Thoracic aorta (tissue), 2 donors: Measurements from ENCODE around the gene PAIP2B. TPM values are rescaled to one million over a fixed set of nuclear protein-coding genes. Genes with fewer than 3 reads are reported as not detected.

Experiments
- ATAC-seq: fragments of 150-250 bp; one replicate; pipeline ENCODE4 v1.8.0; 2017; ENCODE audit warnings: low read depth; ENCODE audit not compliant: insufficient number of reproducible peaks, low FRiP score
- DNase-seq: peaks from one replicate; pipeline ENCODE4 v3.0.0-alpha.2; 2020; ENCODE audit warnings: low spot score
- H3K27ac ChIP-seq, 2 donors: fragments of 200-600 bp; sonication (generic); 1 replicate in 1 of 2; 2 replicates in 1 of 2; pipeline ENCODE4 v1.5.1; 2016; ENCODE audit warnings: mild to moderate bottlenecking in 2 of 2, moderate library complexity in 2 of 2
- H3K27me3 ChIP-seq: fragments of 200-600 bp; sonication (generic); replicated peaks from 2 replicates; pipeline ENCODE4 v1.6.0; 2016; ENCODE audit warnings: mild to moderate bottlenecking; ENCODE audit not compliant: insufficient read depth
- H3K36me3 ChIP-seq: fragments of 200-600 bp; sonication (generic); one replicate; pipeline ENCODE4 v1.5.1; 2016
- H3K4me1 ChIP-seq, 2 donors: fragments of 200-600 bp; sonication (generic); 1 replicate in 1 of 2; 2 replicates in 1 of 2; pipeline versions ENCODE4 v1.5.1 to v1.6.0; 2016; ENCODE audit warnings: low read depth in 2 of 2, mild to moderate bottlenecking in 1 of 2; ENCODE audit not compliant: control insufficient read depth in 1 of 2
- H3K4me3 ChIP-seq: fragments of 200-600 bp; sonication (generic); 2 replicates; pipeline ENCODE4 v1.5.1; 2016; ENCODE audit warnings: mild to moderate bottlenecking
- H3K9me3 ChIP-seq: fragments of 200-600 bp; sonication (generic); 2 replicates; pipeline ENCODE4 v1.5.1; 2016
- total RNA-seq, 2 donors: library from RNA; depleted of rRNA; stranded (reverse); fragments of >200 nt; gene quantifications; one replicate each; pipeline versions ENCODE4 v1.1.0 to v1.2.3, GENCODE V29; 2016
- TF ChIP-seq, protein P1 (sequence below): fragments of 200-600 bp; sonication (generic); IDR thresholded peaks from one replicate; pipeline ENCODE4 v1.5.1; 2019; ENCODE audit warnings: antibody characterized with exemption

PAIP2B gene
- total RNA-seq, 2 donors from 2014 or later: 3.3 to 4.7 TPM

DNA sequence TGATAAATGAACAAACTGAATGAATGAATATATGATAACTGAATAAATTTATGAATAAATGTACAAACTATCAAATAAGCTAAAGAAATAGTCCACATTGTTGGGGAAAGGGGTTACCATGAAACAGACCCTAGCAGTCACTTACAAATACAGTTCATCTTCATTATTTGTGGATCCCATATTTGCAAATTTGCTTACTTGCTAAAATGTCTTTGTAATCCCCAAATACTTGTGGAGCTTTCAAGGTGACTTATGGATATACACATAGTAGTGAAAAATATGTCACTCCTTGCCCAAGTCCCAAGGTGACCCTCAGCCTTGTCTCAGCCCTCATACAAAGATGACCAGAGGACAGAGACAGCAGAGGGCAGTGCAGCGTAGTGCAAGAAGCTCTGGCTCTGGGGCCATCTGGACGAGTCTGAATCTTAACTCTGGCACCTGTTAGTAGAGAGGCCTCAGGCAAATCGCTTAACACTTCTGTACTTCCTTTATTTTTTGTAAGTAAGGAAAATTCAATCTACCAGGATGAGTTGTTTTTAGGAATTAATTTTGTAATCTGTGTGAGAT is 3.1 kb downstream of the PAIP2B start:
- DNase-seq: no peak
- no peak for ATAC-seq
- Histone ChIP-seq H3K9me3 (no peaks in the 10 kb centered on the region), H3K27ac (no peak overlapping the region), H3K36me3 (no peaks in the 10 kb centered on the region), H3K4me1 (peaks cover 0 to 8% of the 10 kb centered on the region in 2 donors), H3K4me3 (no peak overlapping the region), H3K27me3 (no peaks in the 10 kb centered on the region)
- TF ChIP-seq, protein P1, sequence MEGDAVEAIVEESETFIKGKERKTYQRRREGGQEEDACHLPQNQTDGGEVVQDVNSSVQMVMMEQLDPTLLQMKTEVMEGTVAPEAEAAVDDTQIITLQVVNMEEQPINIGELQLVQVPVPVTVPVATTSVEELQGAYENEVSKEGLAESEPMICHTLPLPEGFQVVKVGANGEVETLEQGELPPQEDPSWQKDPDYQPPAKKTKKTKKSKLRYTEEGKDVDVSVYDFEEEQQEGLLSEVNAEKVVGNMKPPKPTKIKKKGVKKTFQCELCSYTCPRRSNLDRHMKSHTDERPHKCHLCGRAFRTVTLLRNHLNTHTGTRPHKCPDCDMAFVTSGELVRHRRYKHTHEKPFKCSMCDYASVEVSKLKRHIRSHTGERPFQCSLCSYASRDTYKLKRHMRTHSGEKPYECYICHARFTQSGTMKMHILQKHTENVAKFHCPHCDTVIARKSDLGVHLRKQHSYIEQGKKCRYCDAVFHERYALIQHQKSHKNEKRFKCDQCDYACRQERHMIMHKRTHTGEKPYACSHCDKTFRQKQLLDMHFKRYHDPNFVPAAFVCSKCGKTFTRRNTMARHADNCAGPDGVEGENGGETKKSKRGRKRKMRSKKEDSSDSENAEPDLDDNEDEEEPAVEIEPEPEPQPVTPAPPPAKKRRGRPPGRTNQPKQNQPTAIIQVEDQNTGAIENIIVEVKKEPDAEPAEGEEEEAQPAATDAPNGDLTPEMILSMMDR: no peak

DNA sequence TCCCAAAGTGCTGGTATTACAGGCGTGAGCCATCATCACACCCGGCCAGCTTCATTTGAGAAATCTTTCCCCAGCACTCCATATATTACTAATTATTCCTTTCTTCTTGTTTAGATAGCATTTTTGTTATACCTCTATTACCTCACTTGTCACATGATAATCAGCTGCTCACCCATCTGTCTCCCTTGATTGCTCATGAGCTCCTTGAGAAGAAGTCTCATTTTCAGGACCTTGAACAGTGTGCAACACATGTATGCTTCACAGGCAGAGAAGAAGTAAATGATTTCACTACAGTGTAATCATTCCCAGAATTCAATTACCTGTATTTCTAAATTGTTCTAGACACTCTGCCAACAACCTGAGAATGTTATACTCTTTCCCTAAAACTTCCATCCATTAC is 6.2 kb downstream of the PAIP2B start:
- Histone ChIP-seq H3K27me3 (no peaks in the 10 kb centered on the region), H3K4me3 (no peak overlapping the region), H3K9me3 (no peaks in the 10 kb centered on the region), H3K27ac (no peak overlapping the region), H3K36me3 (no peaks in the 10 kb centered on the region), H3K4me1 (no peaks in the 10 kb centered on the region)
- TF ChIP-seq, protein P1: no peak
- ATAC-seq (no peak), DNase-seq (no peak)

DNA sequence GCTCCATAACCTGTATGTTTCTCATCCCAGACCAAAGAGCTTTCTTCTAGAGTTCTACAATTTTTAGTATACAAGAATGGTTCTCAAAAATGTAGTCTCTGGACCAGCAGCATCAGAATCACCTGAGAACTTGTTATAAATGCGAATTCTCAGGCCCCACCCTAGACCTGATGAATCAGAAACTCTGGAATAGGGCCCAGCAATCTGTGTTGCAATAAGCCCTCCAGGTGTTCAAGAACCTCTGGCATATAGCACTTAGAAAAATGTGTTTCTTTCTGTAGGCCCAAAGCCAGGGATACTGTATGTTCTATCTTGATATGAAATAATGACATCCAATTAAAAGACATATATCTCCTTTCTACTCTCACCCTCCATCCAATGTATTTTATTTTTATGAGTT is 10.4 kb downstream of the PAIP2B start:
- no peak overlapping the region for H3K27ac ChIP-seq
- H3K4me1 ChIP-seq: no peaks in the 10 kb centered on the region
- no peaks in the 10 kb centered on the region for H3K9me3 ChIP-seq
- TF ChIP-seq, protein P1: no peak
- no peaks in the 10 kb centered on the region for H3K27me3 ChIP-seq
- no peak for ATAC-seq
- H3K4me3 ChIP-seq: no peak overlapping the region
- no peak for DNase-seq
- no peaks in the 10 kb centered on the region for H3K36me3 ChIP-seq

DNA sequence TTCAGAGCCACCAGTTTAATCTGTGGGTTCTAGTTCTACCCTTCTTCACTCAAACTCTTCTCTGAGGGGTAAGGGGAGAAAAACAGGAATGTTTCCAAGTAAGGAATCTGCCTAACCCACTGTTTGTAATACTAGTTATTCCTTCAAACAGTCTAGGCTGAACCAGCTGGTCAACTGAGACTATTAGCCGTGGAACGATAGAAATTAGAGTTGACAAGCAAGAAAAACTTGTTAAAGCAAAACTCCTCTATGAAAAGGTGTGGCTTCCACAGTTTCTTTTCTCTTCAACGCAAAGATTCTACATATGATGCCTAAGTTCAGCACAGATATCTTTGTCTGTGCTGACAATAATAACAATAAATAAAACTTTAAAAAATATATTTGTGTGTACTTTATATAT is 11.5 kb downstream of the PAIP2B start:
- Histone ChIP-seq H3K36me3 (no peaks in the 10 kb centered on the region), H3K4me3 (no peak overlapping the region), H3K4me1 (no peaks in the 10 kb centered on the region), H3K27ac (no peak overlapping the region), H3K27me3 (no peaks in the 10 kb centered on the region), H3K9me3 (no peaks in the 10 kb centered on the region)
- DNase-seq (no peak), ATAC-seq (no peak)
- TF ChIP-seq, protein P1: no peak

DNA sequence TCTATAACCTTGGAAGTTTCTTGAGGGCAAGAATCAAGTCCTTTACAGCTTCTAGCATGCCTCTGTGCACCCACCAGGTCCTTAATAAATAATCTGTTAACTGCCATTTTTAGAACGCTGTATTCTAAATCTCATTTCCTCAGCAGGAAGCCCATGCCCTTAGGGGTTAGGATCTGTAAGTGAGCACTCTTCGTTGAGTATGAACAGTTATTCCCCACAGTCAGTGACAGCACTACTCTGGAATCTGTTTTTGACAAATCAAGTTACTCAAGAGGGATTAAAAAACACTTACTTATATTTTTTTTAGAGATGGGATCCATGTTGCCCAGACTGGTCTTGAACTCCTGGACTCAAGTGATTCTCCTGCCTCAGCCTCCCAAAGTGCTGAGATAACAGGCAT is 14.6 kb downstream of the PAIP2B start:
- no peaks in the 10 kb centered on the region for H3K4me1 ChIP-seq
- no peaks in the 10 kb centered on the region for H3K36me3 ChIP-seq
- H3K9me3 ChIP-seq: no peaks in the 10 kb centered on the region
- no peak overlapping the region for H3K27ac ChIP-seq
- ATAC-seq (no peak), DNase-seq (no peak)
- no peaks in the 10 kb centered on the region for H3K27me3 ChIP-seq
- no peak overlapping the region for H3K4me3 ChIP-seq
- TF ChIP-seq, protein P1: no peak
